ENCODE data around the gene PYGB.

The PYGB gene

GRCh38 chr20:25321991-25322390 is 74.1 kb downstream of the PYGB start:
- WGBS (ENCODE audit: extremely low coverage, insufficient coverage, insufficient read length), result no CpG with 5 or more reads among the region's 4 CpGs

DNA sequence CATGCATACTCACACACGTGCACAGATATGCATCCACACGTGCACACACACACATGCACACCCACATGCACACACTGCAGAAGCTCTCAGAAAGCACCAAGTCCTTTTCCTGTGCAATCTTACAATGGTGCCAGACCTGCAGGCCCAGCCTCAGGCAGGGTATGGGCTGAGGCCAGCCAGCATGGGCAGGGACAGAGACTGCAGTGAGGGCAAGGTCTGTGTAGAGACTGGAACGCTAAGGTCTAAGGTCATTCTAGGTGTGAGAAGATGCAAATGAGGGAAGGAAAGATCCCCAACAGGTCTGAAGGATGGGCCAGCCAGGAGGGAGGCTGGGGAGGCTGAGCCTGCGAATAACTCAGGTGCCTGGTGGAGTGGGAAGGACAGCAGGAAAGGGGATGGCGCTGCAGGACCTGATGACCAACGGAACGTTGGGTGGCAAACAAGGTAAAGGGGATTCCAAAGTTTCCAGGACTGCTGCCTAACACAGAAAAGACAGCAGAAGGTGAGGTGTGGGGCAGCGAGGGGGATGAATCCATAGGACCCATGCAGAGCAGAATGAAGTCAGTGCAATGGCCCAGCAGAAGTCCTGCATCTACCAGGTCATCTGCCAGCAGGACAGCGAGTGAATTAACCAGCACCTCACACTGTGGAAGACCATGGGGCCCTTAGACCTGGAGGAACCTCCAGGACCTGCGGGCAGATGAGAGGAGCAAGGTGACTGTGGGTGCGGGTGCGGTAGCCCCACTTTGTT is 75.8 kb downstream of the PYGB start:
- Histone ChIP-seq H4K8ac (ENCODE audit: low read depth, low read length) (no peak overlapping the region), H3K79me1 (ENCODE audit: low read length) (peaks cover 2% of the 10 kb centered on the region), H3K23ac (ENCODE audit: low read length) (no peak overlapping the region), H2BK12ac (ENCODE audit: low read length) (no peak overlapping the region), H4K12ac (ENCODE audit: low read depth, low read length) (no peak overlapping the region), H3K4me3 (ENCODE audit: low read depth, low read length) (no peak overlapping the region), H2BK120ac (ENCODE audit: insufficient read depth, low read length, poor library complexity) (no peak overlapping the region), H3K14ac (ENCODE audit: low read length) (no peak overlapping the region), H3K9ac (ENCODE audit: low read length) (no peak overlapping the region), H3K79me2 (ENCODE audit: control insufficient read depth, insufficient read depth, low read length, poor library complexity) (peaks cover 6% of the 10 kb centered on the region), H3K18ac (ENCODE audit: low read length) (no peak overlapping the region), H2BK5ac (ENCODE audit: low read depth, low read length, poor library complexity) (no peak overlapping the region), H3K9me3 (ENCODE audit: insufficient read depth, low read depth, low read length) (no peaks in the 10 kb centered on the region), H3K36me3 (ENCODE audit: control insufficient read depth in 1 of 2, insufficient read depth in 2 of 2, low read length in 2 of 2) (peaks cover 9 to 21% of the 10 kb centered on the region in 2 experiments), H4K91ac (ENCODE audit: low read depth, low read length) (no peak overlapping the region), H3K4me1 (ENCODE audit: control insufficient read depth in 1 of 2, insufficient read depth in 2 of 2, low read length in 2 of 2) (peaks cover 23 to 33% of the 10 kb centered on the region in 2 experiments), H2AK5ac (ENCODE audit: low read length) (no peak overlapping the region), H2AFZ (ENCODE audit: insufficient read depth, low read length, poor library complexity) (no peak overlapping the region), H3K4ac (ENCODE audit: low read depth, low read length) (no peak overlapping the region), H3K4me2 (ENCODE audit: low read length) (no peak overlapping the region), H3K27me3 (ENCODE audit: insufficient read depth, low read length) (no peaks in the 10 kb centered on the region), H3K27ac (ENCODE audit: low read depth, low read length) (no peak overlapping the region)
- no CpG with 5 or more reads among the region's 12 CpGs for WGBS (ENCODE audit: extremely low coverage, insufficient coverage, insufficient read length)
- DNase-seq, result no peak

More at GRCh38 chr20:25321991-25322390, 74.1 kb downstream of the PYGB start:
- H3K4ac ChIP-seq (ENCODE audit: low read depth, low read length), result no peak overlapping the region
- no peak overlapping the region for H3K4me2 ChIP-seq (ENCODE audit: low read length)
- no peak overlapping the region for H4K91ac ChIP-seq (ENCODE audit: low read depth, low read length)
- no peak overlapping the region for H2BK12ac ChIP-seq (ENCODE audit: low read length)
- H3K9ac ChIP-seq (ENCODE audit: low read length), result no peak overlapping the region
- H3K9me3 ChIP-seq (ENCODE audit: insufficient read depth, low read depth, low read length), result no peaks in the 10 kb centered on the region
- peaks cover 2% of the 10 kb centered on the region for H3K79me1 ChIP-seq (ENCODE audit: low read length)
- H3K4me1 ChIP-seq (ENCODE audit: control insufficient read depth in 1 of 2, insufficient read depth in 2 of 2, low read length in 2 of 2), result peaks cover 17 to 22% of the 10 kb centered on the region in 2 experiments
- H3K27ac ChIP-seq (ENCODE audit: low read depth, low read length), result no peak overlapping the region
- no peak overlapping the region for H4K8ac ChIP-seq (ENCODE audit: low read depth, low read length)
- H3K18ac ChIP-seq (ENCODE audit: low read length), result no peak overlapping the region
- peaks cover 2% of the 10 kb centered on the region for H3K79me2 ChIP-seq (ENCODE audit: control insufficient read depth, insufficient read depth, low read length, poor library complexity)
- H3K4me3 ChIP-seq (ENCODE audit: low read depth, low read length), result no peak overlapping the region
- H4K12ac ChIP-seq (ENCODE audit: low read depth, low read length), result no peak overlapping the region
- no peak overlapping the region for H3K14ac ChIP-seq (ENCODE audit: low read length)
- no peak overlapping the region for H3K23ac ChIP-seq (ENCODE audit: low read length)
- DNase-seq, result no peak
- no peaks in the 10 kb centered on the region for H3K27me3 ChIP-seq (ENCODE audit: insufficient read depth, low read length)
- H2BK5ac ChIP-seq (ENCODE audit: low read depth, low read length, poor library complexity), result no peak overlapping the region
- no peak overlapping the region for H2BK120ac ChIP-seq (ENCODE audit: insufficient read depth, low read length, poor library complexity)
- H2AFZ ChIP-seq (ENCODE audit: insufficient read depth, low read length, poor library complexity), result no peak overlapping the region
- no peak overlapping the region for H2AK5ac ChIP-seq (ENCODE audit: low read length)
- peaks cover 13 to 21% of the 10 kb centered on the region in 2 experiments for H3K36me3 ChIP-seq (ENCODE audit: control insufficient read depth in 1 of 2, insufficient read depth in 2 of 2, low read length in 2 of 2)

GRCh38 chr20:25324412-25324811 is 76.5 kb downstream of the PYGB start:
- DNase-seq, result peak; percentile 36 to 44
- no peak overlapping the region for H2BK12ac ChIP-seq (ENCODE audit: low read length)
- peak overlapping the region; percentile 54 for H3K18ac ChIP-seq (ENCODE audit: low read length)
- no peak overlapping the region for H3K9ac ChIP-seq (ENCODE audit: low read length)
- H3K27me3 ChIP-seq (ENCODE audit: insufficient read depth, low read length), result no peaks in the 10 kb centered on the region
- H2BK120ac ChIP-seq (ENCODE audit: insufficient read depth, low read length, poor library complexity), result no peak overlapping the region
- H4K8ac ChIP-seq (ENCODE audit: low read depth, low read length), result no peak overlapping the region
- peaks cover 9 to 18% of the 10 kb centered on the region in 2 experiments for H3K36me3 ChIP-seq (ENCODE audit: control insufficient read depth in 1 of 2, insufficient read depth in 2 of 2, low read length in 2 of 2)
- no peak overlapping the region for H4K91ac ChIP-seq (ENCODE audit: low read depth, low read length)
- H2AFZ ChIP-seq (ENCODE audit: insufficient read depth, low read length, poor library complexity), result no peak overlapping the region
- H3K14ac ChIP-seq (ENCODE audit: low read length), result no peak overlapping the region
- peaks cover 6% of the 10 kb centered on the region for H3K79me2 ChIP-seq (ENCODE audit: control insufficient read depth, insufficient read depth, low read length, poor library complexity)
- H3K23ac ChIP-seq (ENCODE audit: low read length), result no peak overlapping the region
- no peak overlapping the region for H3K4ac ChIP-seq (ENCODE audit: low read depth, low read length)
- no peak overlapping the region for H3K27ac ChIP-seq (ENCODE audit: low read depth, low read length)
- no peaks in the 10 kb centered on the region for H3K9me3 ChIP-seq (ENCODE audit: insufficient read depth, low read depth, low read length)
- H2AK5ac ChIP-seq (ENCODE audit: low read length), result no peak overlapping the region
- no peak overlapping the region for H4K12ac ChIP-seq (ENCODE audit: low read depth, low read length)
- no peak overlapping the region for H3K4me2 ChIP-seq (ENCODE audit: low read length)
- H2BK5ac ChIP-seq (ENCODE audit: low read depth, low read length, poor library complexity), result no peak overlapping the region
- peaks cover 2% of the 10 kb centered on the region for H3K79me1 ChIP-seq (ENCODE audit: low read length)
- WGBS (ENCODE audit: extremely low coverage, insufficient coverage, insufficient read length), result no CpG with 5 or more reads among the region's 5 CpGs
- no peak overlapping the region for H3K4me3 ChIP-seq (ENCODE audit: low read depth, low read length)
- H3K4me1 ChIP-seq (ENCODE audit: control insufficient read depth in 1 of 2, insufficient read depth in 2 of 2, low read length in 2 of 2), result peaks cover 23 to 33% of the 10 kb centered on the region in 2 experiments

DNA sequence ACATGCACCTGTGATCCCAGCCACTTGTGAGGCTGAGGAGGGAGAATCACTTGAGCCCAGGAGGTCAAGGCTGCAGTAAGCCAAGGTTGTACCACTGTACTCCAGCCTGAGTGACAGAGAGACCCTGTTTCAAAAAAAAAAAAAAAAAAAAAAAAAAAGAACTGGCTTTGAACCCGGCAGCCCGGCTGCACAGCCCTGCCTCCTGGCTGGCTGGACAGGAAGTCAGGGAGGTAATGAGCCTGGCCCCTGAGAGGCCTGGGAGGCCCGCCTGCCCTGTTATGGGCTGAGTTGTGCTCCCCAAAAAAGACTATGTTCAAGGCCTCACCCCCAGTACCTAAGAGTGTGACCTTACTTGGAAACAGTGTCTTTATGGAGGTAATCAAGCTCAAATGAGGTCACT is 77.2 kb downstream of the PYGB start:
- Histone ChIP-seq H3K4me2 (ENCODE audit: low read length) (no peak overlapping the region), H3K23ac (ENCODE audit: low read length) (no peak overlapping the region), H3K27me3 (ENCODE audit: insufficient read depth, low read length) (no peaks in the 10 kb centered on the region), H3K27ac (ENCODE audit: low read depth, low read length) (no peak overlapping the region), H3K36me3 (ENCODE audit: control insufficient read depth in 1 of 2, insufficient read depth in 2 of 2, low read length in 2 of 2) (peaks cover 6 to 16% of the 10 kb centered on the region in 2 experiments), H3K4me1 (ENCODE audit: control insufficient read depth in 1 of 2, insufficient read depth in 2 of 2, low read length in 2 of 2) (peaks cover 23 to 32% of the 10 kb centered on the region in 2 experiments), H2AFZ (ENCODE audit: insufficient read depth, low read length, poor library complexity) (no peak overlapping the region), H2AK5ac (ENCODE audit: low read length) (no peak overlapping the region), H4K8ac (ENCODE audit: low read depth, low read length) (no peak overlapping the region), H3K79me1 (ENCODE audit: low read length) (peaks cover 2% of the 10 kb centered on the region), H3K14ac (ENCODE audit: low read length) (no peak overlapping the region), H3K9me3 (ENCODE audit: insufficient read depth, low read depth, low read length) (no peaks in the 10 kb centered on the region), H3K4ac (ENCODE audit: low read depth, low read length) (no peak overlapping the region), H3K4me3 (ENCODE audit: low read depth, low read length) (no peak overlapping the region), H3K9ac (ENCODE audit: low read length) (no peak overlapping the region), H2BK12ac (ENCODE audit: low read length) (no peak overlapping the region), H3K18ac (ENCODE audit: low read length) (no peak overlapping the region), H3K79me2 (ENCODE audit: control insufficient read depth, insufficient read depth, low read length, poor library complexity) (peaks cover 6% of the 10 kb centered on the region), H4K12ac (ENCODE audit: low read depth, low read length) (no peak overlapping the region), H2BK120ac (ENCODE audit: insufficient read depth, low read length, poor library complexity) (no peak overlapping the region), H4K91ac (ENCODE audit: low read depth, low read length) (no peak overlapping the region), H2BK5ac (ENCODE audit: low read depth, low read length, poor library complexity) (no peak overlapping the region)
- DNase-seq, result no peak
- no CpG with 5 or more reads among the region's 3 CpGs for WGBS (ENCODE audit: extremely low coverage, insufficient coverage, insufficient read length)

All from trophoblast cell (in vitro differentiated cells and primary cell).